Occipital lobe (tissue), 2 donors: ENCODE results near the gene IL5. TPM values are rescaled to one million over a fixed set of nuclear protein-coding genes. Genes with fewer than 3 reads are reported as not detected.
"Not testable (repeated sequence)": the region's sequence is repeated elsewhere in the genome, so short reads cannot be mapped to it uniquely, and the experiment has no call there.

Experiments
- DNase-seq: peaks from one replicate; lab custom pipeline; 2025; lab: John Stamatoyannopoulos, UW
- total RNA-seq: library from RNA; depleted of rRNA; stranded (reverse); fragments of >200 nt; gene quantifications from one replicate; pipeline ENCODE4 v1.2.3, GENCODE V29; 2014

The IL5 gene
- total RNA-seq, 1 donor from 2014 or later: not detected

DNA sequence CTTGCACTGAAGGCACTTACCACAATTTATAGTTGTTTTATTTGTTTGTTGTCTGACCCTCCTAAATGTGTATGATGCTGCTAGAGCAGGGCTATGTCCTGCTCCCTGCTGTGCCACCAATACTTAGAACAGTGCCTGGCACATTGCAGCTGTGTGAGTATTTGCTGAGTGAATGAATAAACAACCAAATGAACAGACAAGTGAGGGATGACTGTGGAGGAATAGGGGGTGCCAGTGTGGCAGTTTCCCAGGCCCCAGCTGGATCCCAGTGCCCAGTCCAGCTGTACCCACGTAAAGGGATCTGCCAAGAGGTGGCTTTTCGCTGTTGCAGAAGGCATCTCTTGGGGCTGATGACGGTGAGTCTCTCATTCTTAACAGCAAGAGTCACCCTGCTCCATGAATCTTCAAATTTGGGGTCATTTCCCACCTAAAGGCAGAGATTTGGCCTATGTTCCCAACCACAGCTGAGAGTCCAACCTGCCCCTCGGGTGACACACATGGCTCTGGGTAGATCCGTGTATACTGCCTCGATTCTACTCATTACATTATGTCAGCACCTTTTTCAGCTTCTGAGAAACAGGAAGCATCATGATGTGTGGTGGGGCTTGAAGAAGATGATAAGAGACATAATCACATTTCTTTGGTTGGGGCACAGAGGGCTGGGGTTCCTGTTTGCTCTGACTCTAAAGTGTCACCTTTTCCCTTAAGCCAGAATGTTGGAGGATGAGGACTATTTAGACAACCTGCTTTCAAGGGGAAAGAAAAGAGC lies 14.3 kb downstream of the IL5 start:
- no peak for DNase-seq

DNA sequence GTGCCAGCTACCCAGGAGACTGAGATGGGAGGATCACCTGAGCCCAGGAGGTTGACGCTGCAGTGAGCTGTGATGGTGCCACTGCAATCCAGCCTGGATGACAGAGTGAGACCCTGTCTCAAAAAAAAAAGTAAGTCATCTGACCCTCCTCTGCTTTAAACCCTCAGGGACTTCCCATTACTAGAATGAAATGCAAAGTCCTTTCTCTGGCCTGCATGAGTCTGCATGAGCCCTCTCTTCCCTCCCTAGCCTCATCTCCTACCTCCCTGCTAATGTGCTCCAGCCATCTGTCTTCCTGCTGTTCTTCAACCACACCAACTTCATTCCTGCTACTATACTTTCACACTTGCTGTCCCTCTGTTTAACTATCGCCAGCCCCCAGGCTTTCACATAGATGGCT lies 15.3 kb downstream of the IL5 start:
- DNase-seq: no peak

DNA sequence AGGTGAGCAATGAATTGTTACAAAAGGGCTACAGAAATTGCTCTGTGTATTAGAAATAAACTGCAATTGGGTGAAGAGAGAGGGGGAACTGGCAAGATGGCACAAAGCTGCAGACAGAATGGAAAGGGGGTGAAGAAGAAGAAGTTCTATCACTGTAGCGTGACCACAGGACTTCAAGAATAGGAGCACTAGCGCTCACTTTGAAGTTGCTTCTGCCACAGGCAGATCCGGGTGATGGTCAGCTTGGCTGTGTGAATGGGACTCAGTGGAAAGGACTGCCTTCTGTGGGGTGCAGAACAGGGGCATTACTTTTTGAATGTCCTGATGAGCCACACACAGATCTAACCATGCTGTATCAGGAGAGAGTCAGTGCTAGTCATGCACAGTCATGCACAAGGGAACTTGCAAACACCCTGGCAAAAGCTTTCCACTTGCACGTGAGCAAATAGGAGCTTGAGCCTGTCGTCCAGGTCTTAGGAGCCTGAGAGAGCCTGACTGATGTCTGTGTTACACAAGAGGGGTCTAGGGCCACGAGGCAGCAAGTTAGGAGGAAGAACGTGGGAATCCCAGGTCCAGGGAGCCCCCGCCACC lies 16.3 kb downstream of the IL5 start:
- DNase-seq: no peak

DNA sequence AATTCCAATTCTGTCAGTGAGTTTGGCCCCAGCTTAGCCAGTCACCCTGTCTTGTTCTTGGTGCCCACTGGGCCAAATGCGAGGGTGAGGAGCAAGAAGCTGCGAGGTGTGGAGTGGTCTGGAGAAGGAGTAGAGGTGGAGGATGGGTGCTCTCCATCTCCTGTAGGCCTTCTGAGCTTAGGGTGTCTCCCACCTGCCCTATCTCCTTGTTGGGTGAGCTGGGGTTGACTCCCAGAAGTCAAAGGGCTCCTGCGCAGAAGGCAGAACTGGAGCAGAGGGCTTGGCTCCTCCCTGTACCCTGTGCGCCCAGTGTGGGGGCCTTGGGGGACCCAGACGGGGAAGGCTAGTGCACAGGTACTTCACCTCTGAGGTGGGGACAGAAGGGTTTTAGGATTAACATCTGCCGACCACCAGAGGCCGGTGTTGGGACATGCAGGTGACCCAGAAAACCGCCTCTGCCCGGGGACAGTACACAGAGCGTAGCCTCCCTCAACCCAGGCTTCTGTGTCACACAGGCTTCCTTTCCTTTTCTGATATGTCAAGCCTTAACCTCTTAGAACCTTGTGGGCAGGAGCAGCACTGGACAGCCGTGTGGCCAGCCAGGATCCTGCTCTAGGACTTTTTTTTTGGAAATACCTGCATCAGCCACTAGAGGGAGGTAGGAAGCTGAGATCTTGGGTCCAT lies 16.9 kb downstream of the IL5 start:
- DNase-seq: no peak

DNA sequence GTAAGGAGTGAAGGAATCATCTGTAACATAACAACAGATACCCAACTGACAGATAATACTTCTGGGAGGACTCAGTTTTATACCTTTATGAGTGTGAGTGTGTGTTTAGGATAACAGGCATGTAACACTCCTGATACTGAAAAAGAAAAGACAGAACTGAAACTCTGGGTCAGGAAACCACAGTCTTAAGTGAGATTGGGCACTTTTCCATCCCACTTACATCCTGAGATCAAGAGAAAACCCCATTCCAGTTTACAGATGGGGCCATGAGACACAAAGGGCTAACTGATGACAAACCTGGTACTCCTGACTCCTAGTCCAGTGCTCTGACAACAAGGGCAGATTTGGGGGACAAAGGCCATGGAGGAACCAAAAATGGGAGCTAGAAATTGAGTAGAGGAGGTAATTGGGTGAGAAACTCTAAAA lies 18.0 kb downstream of the IL5 start:
- no peak for DNase-seq

DNA sequence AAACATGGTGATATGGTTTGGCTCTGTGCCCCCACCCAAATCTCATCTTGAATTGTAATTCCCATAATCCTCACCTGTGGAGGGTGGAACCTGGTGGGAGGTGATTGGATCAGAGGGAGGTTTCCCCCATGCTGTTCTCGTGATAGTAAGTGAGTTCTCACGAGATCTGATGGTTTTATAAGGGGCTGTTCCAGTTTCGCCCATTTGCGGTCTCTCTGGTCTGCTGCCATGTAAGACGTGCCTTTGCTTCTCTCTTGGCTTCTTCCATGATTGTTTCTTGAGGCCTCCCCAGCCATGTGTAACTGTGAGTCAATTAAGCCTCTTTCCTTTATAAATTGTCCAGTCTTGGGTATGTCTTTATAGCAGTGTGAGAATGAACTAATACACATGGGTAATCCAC lies 18.4 kb downstream of the IL5 start:
- DNase-seq: not testable (repeated sequence)

DNA sequence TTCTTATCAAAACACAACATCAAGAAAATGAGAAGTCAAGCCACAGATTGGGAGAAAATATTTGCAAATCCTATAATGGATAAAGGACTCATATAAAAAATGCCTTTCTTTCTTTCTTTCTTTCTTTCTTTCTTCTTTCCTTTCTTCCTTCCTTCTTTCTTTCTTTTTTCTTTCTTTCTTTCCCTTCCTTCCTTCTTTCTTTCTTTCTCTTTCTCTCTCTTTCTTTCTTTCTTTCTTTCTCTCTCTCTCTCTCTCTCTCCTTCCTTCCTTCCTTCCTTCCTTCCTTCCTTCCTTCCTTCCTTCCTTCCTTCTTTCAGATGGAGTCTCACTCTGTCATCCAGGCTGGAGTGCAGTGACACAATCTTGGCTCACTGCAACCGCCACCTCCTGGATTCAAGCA lies 21.3 kb downstream of the IL5 start:
- DNase-seq: not testable (repeated sequence)

DNA sequence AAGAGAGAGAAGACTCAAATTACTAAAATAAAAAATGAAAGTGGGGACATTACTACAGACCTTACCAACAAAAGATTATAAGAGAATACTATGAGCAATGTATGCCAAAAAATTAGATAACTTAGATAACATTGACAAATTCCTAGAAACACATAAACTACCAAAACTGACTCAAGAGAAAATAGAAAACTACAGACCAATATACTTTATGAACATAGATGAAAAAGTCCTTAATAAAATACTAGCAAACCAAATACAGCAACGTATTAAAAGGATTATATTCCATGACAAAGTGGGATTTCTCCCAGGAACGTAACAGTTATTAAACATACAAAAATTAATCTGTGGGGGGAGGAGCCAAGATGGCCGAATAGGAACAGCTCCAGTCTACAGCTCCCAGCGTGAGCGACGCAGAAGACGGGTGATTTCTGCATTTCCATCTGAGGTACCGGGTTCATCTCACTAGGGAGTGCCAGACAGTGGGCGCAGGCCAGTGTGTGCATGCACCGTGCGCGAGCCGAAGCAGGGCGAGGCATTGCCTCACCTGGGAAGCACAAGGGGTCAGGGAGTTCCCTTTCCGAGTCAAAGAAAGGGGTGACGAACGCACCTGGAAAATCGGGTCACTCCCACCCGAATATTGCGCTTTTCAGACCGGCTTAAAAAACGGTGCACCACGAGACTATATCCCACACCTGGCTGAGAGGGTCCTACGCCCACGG lies 29.5 kb downstream of the IL5 start:
- DNase-seq: not testable (repeated sequence)

DNA sequence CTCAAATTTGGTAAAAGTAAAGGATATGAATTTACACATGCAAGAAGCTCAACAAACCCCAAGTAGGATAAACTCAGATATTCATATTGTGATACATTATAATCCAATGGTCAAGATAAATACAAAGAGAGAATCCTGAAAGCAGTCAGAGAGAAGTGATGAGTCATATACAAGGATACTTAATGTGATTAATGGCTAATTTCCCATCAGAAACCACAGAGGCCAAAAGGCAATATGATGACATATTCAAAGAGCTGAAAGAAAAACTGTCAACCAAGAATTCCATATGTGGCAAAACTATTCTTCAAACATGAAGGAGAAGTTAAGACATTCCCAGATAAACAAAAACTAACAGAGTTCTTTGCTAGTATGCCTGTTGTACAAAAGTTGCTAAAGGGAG lies 33.2 kb downstream of the IL5 start:
- DNase-seq: no peak

DNA sequence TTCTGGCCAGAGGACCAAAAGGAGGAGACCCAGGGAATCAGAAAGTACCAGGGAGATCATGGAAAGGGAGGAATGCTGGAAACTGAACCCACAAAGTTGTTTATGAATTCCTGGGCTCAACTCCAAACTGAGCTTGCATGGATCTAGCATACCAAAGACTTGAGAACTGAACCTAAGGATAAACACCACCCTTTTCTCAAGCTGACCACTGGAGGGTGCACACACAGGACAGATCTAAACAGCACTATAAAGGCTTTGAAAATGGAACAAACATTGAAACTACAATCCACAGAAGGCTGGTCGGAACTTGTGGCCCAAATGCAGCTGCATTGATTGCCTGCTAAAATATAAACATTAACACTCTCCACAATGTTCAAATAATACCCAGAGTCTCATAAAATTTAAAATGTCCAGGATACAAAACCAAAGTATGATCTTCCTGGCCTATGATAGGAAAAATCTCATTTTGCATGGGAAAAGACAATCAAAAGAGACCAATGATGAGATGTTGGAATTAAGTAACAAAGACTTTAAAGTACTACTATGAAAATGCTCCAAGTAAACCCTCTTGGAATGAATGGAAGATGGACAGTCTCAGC lies 37.1 kb downstream of the IL5 start:
- no peak for DNase-seq

DNA sequence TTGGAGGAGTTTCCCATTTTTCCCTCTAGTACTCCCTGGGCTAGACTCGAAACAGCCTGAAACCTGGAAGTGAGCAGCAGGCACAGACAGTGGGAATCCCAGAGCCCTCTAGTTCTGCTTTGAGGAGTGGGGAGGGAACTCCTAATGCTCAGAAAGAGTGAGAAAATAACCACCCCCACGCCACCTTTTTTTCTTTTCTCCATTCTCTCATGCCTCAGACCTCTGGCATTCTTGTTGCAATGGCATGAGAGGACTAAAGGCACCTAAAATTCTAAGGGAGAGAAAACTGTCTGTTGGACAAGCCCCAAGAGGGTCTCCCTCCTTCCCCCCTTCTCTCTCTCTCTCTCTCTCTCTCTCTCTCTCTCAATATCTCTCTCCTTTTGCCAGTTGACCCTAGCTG lies 37.7 kb downstream of the IL5 start:
- DNase-seq: no peak

DNA sequence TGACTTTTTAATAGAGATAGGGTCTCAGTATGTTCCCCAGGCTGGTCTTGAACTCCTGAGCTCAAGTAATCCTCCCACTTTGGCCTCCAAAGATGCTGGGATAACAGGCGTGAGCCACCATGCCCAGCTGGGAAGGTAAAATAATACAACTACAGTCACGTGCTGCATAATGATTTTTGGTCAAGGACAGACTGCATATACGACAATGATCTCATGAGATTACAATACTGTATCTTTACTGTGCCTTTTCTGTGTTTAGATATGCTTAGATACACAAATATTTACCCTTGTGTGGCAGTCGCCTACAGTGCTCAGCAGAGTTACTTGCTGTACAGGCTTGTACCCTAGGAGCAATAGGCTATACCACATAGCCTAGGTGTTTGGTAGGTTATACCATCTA lies 38.6 kb downstream of the IL5 start:
- no peak for DNase-seq

DNA sequence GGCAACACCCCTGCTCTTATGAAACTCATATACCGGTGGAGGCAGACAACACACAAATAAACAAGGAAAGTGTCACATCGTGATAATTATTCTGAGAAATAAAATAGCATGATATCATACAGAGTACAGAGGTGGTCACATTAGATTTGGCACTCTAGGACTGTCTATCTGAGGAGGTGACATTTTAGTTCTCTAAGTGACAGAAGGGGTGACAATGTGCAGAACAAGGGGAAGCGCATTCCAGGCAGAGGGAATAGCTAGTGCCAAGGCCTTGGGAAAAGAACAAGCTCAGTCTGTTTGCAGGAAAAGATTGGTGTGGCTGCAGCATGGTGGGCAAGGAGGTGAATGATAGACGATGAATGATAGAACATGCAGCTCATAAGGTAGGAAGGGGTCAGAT lies 40.1 kb downstream of the IL5 start:
- no peak for DNase-seq

DNA sequence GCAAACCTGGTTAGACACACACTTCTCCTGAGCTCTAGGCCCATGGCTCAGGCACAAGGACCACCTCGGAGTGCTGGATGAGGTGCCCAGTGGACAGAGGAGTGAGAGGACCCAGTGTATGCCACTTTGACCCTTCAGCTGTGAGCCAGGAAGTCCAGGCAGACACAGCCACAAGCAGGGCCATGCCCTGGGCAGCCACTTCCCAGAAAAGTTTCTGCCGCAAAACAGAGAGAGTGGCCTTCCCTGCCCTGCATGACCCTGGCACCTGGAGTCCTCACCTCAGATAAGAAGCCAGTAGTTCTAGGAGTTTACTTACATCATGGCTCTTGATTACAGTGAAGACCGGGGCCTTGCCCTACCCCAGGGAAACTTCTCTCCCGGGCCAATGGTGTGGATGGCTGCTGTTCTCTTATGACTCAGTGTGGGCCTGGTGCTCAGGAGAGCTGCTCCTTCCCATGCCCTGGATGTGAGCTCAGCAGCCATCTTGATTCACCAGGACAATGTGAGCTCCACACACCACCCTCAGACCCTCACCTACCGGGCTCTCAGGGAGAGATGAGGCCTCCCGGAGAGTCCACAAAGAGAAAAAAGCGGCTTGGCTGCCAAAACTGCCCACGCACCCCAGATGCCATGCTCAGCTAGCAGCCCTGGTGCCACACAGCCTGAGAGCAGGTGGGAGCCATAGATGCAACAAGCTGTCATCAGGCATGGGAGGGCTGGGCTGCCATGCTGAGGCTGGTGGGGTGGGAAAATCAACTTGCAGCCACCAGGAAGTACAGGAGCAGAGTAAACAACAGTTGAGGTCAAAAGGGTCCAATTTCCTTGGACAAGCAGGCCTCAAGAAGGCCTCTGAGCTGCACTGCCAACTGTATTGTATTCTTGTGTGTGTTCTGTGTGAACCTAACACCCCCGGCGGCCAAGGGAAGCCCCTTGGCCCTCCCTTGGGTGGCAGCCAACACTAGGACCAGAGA lies 41.1 kb downstream of the IL5 start:
- DNase-seq: no peak

DNA sequence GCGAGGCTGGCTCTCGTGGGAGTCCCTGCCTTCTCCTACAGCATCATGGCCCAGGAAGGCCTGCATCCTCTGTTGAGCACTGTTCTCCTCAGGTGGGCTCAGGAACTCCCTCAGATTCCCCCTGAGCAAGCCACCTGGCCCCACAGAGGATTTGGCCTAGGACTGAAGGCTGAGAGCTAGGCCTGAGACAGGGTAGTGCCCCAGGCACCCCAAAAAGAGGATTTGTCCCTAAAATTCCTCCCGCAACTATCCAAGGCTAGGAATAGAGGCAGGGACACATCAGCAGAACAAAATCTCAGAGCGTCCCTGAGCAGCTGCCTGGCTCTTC lies 41.7 kb downstream of the IL5 start:
- no peak for DNase-seq

DNA sequence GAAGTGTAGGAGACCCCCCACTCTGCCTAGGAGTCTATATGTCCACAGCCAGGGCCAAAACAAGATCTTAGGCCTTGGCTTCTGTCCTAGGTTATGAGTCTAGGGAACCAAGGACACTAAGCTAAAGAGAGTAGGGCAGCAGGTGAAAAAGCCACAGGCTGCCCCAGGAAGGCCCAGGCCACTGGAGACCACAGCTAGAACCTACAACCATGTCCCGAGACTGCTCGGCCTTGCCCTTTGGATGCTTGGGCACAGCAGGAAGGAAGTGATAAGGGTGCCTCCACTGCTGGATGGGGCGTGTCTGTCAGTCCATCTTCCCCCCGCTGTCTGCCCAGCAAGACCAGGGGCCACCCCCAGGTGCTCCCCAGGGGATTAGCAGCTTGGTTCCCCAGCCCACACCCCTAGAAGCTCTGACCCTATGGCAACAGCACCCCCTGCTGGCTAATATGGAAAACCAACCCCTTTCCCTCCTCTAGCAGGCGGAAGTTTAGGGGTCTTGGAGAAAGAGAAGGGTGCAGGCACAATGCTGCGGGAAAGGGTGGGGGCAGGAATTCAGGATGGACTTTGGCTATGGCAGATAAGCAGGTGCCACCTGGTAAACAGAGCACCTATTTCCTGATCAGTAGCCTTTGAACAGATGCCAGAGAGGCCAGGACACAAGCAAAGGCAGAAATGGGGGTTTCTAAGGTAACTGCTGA lies 42.2 kb downstream of the IL5 start:
- no peak for DNase-seq

DNA sequence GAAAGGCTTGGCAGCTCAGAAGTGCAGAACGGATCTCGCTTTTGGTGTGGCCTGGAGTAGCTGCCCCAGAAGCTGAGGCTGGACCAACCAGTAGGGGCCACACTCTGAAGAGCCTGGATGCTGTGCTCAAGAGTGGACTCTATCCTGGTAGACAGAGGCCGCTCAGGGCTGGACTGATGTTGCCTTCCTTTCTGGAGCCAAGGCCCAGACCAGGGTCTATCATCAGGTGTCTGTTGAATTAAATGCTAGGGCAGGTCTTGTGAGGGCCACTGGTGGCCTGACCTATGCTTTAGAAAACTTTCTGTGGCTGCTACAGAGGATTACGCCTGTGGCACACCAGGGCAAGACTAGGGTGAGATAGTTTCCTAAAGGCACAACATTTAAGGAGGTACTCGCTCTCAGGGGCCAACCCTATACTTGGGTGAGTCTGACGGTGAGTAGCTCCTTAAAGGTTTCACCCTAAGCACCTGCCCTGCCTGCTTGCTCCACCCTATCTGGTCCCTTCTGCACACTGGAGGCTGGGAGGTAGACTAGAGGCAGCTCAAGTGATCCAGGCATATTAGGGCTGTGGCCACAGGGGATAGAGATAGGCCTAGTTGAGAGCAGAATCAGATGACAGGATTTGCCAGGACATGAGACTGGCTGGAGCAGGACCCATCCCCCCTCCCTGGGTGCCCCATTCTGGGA lies 42.9 kb downstream of the IL5 start:
- no peak for DNase-seq

DNA sequence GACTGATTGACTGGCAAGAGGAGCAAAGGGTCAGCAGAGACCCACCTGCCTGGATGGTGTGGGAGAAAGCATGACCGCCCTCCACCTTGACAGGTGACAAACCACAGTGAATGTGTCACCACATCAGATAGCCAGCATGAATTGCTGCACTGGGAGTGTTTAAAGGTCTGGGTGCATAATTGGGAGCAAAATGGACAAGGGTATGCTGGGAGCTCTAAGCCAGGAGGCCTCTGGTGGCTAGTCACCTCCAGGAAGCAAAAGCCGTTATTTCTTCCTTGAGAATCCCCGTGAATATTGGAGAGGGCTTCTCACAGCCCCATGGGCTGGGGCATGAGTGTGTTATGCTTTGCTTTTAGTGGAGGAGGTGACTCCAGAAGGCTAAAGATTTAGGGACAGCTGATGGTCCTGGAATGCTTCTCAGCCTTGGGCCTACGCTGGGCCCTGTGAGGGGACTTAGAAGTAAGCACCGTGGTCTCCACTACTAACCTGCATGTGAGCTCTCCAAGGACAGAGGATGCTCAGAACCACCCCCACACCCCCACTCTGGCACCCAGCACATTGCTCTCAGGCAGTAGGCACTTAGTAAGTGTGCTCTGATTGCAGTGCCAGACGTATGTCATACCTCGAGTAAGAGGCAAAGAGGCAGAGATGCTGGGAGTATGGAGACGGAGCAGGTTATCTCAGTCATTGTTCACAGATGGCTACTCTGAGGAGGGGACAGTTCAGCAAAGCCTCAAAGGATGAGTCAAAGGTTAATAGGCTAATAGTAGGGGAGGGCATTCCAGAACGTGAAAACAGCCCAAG lies 43.7 kb downstream of the IL5 start:
- no peak for DNase-seq
